ENCODE data around the gene ASB10.

- TF ChIP-seq POLR2A (IDR thresholded peaks at IDR 0.05), result no peak
- TF ChIP-seq CTCF (IDR thresholded peaks at IDR 0.05), result no peak
These were observed 14.7 kb upstream of the ASB10 start for GRCh38 chr7:151201751-151202150.
